Endodermal cell (in vitro differentiated cells): Measurements from ENCODE around the gene MAP4K2. TPM values are rescaled to one million over a fixed set of nuclear protein-coding genes. Genes with fewer than 3 reads are reported as not detected.

ENCODE experiments used
- DNase-seq: peaks from one replicate; pipeline ENCODE4 v3.0.0-alpha.2; 2017
- H3K27ac ChIP-seq: 2 replicates; pipeline ENCODE4 v1.5.1; 2013; ENCODE audit warnings: mild to moderate bottlenecking, low read depth, low read length, moderate library complexity
- H3K27me3 ChIP-seq: 2 replicates; pipeline ENCODE4 v1.6.1; 2013; ENCODE audit warnings: mild to moderate bottlenecking, low read length, moderate library complexity; ENCODE audit not compliant: insufficient read depth, control insufficient read depth, poor library complexity, severe bottlenecking
- H3K36me3 ChIP-seq: 2 replicates; pipeline ENCODE4 v1.7.0; 2013; ENCODE audit warnings: mild to moderate bottlenecking, low read length, moderate library complexity; ENCODE audit not compliant: control insufficient read depth, insufficient read depth
- H3K4me1 ChIP-seq: one replicate; pipeline ENCODE4 v1.7.0; 2013; ENCODE audit warnings: low read length; ENCODE audit not compliant: control insufficient read depth, insufficient read depth
- H3K4me3 ChIP-seq: 2 replicates; pipeline ENCODE4 v1.5.1; 2013; ENCODE audit warnings: mild to moderate bottlenecking, low read length, moderate library complexity
- H3K9ac ChIP-seq: 2 replicates; pipeline ENCODE4 v1.6.1; 2013; ENCODE audit warnings: mild to moderate bottlenecking, low read length, moderate library complexity; ENCODE audit not compliant: poor library complexity, severe bottlenecking; ENCODE audit errors: extremely low read depth
- H3K9me3 ChIP-seq: 2 replicates; pipeline ENCODE4 v1.6.1; 2013; ENCODE audit warnings: mild to moderate bottlenecking, low read length, moderate library complexity; ENCODE audit not compliant: control insufficient read depth
- H3K27ac Mint-ChIP-seq: 2 replicates; pipeline ENCODE4 v1.8.0; 2020; ENCODE audit warnings: mixed read lengths
- H3K27me3 Mint-ChIP-seq: 2 replicates; pipeline ENCODE4 v1.8.0; 2021; ENCODE audit warnings: mild to moderate bottlenecking, mixed read lengths; ENCODE audit not compliant: insufficient read depth
- H3K36me3 Mint-ChIP-seq: 2 replicates; pipeline ENCODE4 v1.8.0; 2020; ENCODE audit warnings: low read depth, mixed read lengths
- H3K4me1 Mint-ChIP-seq: 2 replicates; pipeline ENCODE4 v1.8.0; 2020; ENCODE audit warnings: mixed read lengths
- H3K4me3 Mint-ChIP-seq: 2 replicates; pipeline ENCODE4 v1.8.0; 2020; ENCODE audit warnings: mild to moderate bottlenecking, moderate library complexity, mixed read lengths
- H3K9me3 Mint-ChIP-seq: 2 replicates; pipeline ENCODE4 v1.8.0; 2020; ENCODE audit warnings: mild to moderate bottlenecking, mixed read lengths
- CTCF ChIP-seq: fragments of 200-600 bp; sonication (generic); conservative IDR thresholded peaks from 2 replicates; pipeline ENCODE4 v1.5.0; 2021; ENCODE audit warnings: antibody characterized with exemption, mild to moderate bottlenecking
- WGBS, 2 experiments: methylation state at CpG; one replicate each; pipeline versions ENCODE4 v1.1.5 to v1.1.7; 2013; ENCODE audit warnings: missing lambda C conversion rate in 2 of 2, mixed read lengths in 1 of 2; ENCODE audit not compliant: insufficient coverage in 1 of 2, insufficient read length in 1 of 2; 5-methylcytosine and 5-hydroxymethylcytosine counted together
- total RNA-seq, 2 donors: library from RNA; stranded (reverse); fragmentation: NEBNext Ultra II Directional in 1 of 2; extraction: Animal tissue kit (Norgen Biotek cat#: 25700) in 1 of 2; gene quantifications; 2 replicates in 1 of 2; 3 replicates in 1 of 2; pipeline ENCODE4 v1.2.1, GENCODE V29; 2021

MAP4K2 gene
- total RNA-seq, 2 donors from 2014 or later: 24.7 to 32.4 TPM

- Histone ChIP-seq H3K27me3 (no peaks in the 10 kb centered on the region), H3K36me3 (no peaks in the 10 kb centered on the region), H3K9ac (no peak overlapping the region), H3K4me1 (no peaks in the 10 kb centered on the region), H3K27ac (no peak overlapping the region), H3K4me3 (no peak overlapping the region), H3K9me3 (no peaks in the 10 kb centered on the region)
- no peaks in the 10 kb centered on the region for H3K27me3 Mint-ChIP-seq
- H3K4me3 Mint-ChIP-seq: no peak overlapping the region
- H3K9me3 Mint-ChIP-seq: no peaks in the 10 kb centered on the region
- no peak overlapping the region for H3K27ac Mint-ChIP-seq
- 95% methylated on average over 21 of the region's 21 CpGs for WGBS, 2 experiments
- H3K36me3 Mint-ChIP-seq: peaks cover 10% of the 10 kb centered on the region
- no peak for TF ChIP-seq CTCF
- no peaks in the 10 kb centered on the region for H3K4me1 Mint-ChIP-seq
- no peak for DNase-seq
These were observed 29.6 kb upstream of the MAP4K2 start for GRCh38 chr11:64832467-64833197.

- no peak for TF ChIP-seq CTCF
- Histone ChIP-seq H3K9me3 (no peaks in the 10 kb centered on the region), H3K4me1 (no peaks in the 10 kb centered on the region), H3K36me3 (no peaks in the 10 kb centered on the region), H3K4me3 (no peak overlapping the region), H3K9ac (no peak overlapping the region), H3K27ac (no peak overlapping the region), H3K27me3 (no peaks in the 10 kb centered on the region)
- Mint-ChIP-seq H3K27ac (no peak overlapping the region), H3K36me3 (peaks cover 14% of the 10 kb centered on the region), H3K9me3 (no peaks in the 10 kb centered on the region), H3K4me3 (no peak overlapping the region), H3K27me3 (no peaks in the 10 kb centered on the region), H3K4me1 (no peaks in the 10 kb centered on the region)
- no peak for DNase-seq
- WGBS, 2 experiments: 95 to 96% methylated on average over 20 to 24 of the region's 24 CpGs
These were observed 28.4 kb upstream of the MAP4K2 start for GRCh38 chr11:64831411-64831891.

GRCh38 chr11:64829536-64830251 lies 26.7 kb upstream of the MAP4K2 start:
- Histone ChIP-seq H3K27ac (no peak overlapping the region), H3K4me1 (no peaks in the 10 kb centered on the region), H3K36me3 (no peaks in the 10 kb centered on the region), H3K9ac (no peak overlapping the region), H3K9me3 (no peaks in the 10 kb centered on the region), H3K4me3 (no peak overlapping the region), H3K27me3 (no peaks in the 10 kb centered on the region)
- H3K36me3 Mint-ChIP-seq: peaks cover 22% of the 10 kb centered on the region
- WGBS, 2 experiments: 94 to 95% methylated on average over 27 to 43 of the region's 43 CpGs
- TF ChIP-seq CTCF: no peak
- H3K27me3 Mint-ChIP-seq: no peaks in the 10 kb centered on the region
- H3K4me1 Mint-ChIP-seq: no peaks in the 10 kb centered on the region
- H3K27ac Mint-ChIP-seq: no peak overlapping the region
- no peak overlapping the region for H3K4me3 Mint-ChIP-seq
- no peaks in the 10 kb centered on the region for H3K9me3 Mint-ChIP-seq
- no peak for DNase-seq
